Left kidney (tissue), 2 donors: ENCODE results near the gene NR3C1. TPM values are rescaled to one million over a fixed set of nuclear protein-coding genes. Genes with fewer than 3 reads are reported as not detected.

Experiments
- DNase-seq: peaks from one replicate; pipeline ENCODE4 v3.0.0-alpha.2; 2013
- polyA plus RNA-seq: library from polyadenylated mRNA; unstranded; fragments of 120-200 nt; gene quantifications from one replicate; pipeline ENCODE4 v1.2.1, GENCODE V29; 2013; ENCODE audit not compliant: insufficient read length

Gene NR3C1
- polyA plus RNA-seq, 1 donor: 35.2 TPM

GRCh38 chr5:143235423-143235822 lies 168.1 kb downstream of the NR3C1 start:
- no peak for DNase-seq

DNA sequence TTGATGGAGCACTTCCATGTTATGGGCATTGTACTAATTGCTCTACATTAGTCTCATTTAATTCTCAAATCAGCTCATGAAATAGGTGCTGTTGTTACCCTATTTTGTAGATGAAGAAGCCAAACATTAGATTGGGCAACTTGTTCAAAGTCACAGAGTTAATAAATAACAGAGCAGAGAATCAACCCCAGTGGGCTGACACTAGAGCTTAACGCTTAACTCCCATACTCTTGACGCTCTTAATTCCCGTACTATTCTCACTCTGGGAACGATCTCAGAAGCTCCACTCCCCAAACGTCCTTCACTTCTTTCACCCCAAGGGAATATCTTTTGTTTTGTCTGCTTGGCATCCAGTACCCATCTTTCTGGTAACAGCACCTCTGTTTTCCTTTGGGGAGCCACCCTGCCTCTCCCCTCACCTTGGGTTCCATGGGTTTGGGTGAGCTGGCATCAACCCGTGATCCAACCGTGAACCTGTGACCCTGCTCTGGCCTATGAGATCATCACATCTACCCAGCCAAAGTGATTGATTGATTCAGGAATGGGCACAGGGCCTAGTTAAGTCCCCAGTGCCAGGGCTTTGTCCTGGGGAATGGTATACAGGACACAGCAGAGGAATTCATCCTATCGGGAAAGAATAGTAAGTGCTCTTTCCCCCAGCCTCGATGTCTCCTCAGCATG lies 169.2 kb downstream of the NR3C1 start:
- DNase-seq: no peak

GRCh38 chr5:143233031-143233430 lies 170.5 kb downstream of the NR3C1 start:
- no peak for DNase-seq

DNA sequence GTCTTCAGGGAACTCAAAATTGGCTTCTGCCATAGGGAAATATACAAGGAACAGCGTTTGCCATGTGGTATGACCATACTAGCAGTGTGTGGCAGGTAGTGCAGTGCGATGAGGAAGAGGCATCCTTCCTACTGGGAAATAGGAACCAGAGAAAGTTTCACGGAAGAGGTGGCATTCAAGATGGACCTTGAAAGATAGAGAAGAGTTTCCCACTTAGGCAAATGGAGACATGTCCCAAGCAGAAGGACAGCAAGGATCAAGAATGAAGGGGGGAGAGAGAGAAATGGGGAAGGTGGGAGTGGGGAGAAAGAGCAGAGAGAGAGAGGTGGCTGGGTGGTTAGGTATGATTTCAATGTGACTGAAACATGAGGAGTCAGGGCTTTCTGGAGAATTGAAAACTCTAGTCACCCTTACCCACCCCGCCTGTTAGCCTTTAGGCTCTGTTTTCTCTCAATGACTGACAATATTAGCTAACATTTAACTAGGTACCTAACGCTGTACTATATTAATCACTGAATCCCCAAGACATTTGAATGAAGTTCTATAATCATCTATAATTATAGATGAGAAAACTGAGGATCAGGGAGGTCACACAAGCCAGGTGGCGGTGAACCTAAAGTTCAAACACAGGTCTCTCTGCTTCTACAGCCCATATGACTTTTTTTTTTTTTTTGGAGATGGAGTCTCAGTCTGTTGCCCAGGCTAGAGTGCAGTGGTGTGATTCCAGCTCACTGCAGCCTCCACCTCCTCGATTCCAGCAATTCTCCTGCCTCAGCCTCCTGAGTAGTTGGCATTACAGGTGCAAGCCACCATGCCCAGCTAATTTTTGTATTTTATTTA lies 171.3 kb downstream of the NR3C1 start:
- no peak for DNase-seq

- DNase-seq: no peak
These were observed 172.1 kb downstream of the NR3C1 start for GRCh38 chr5:143231416-143231815.

DNA sequence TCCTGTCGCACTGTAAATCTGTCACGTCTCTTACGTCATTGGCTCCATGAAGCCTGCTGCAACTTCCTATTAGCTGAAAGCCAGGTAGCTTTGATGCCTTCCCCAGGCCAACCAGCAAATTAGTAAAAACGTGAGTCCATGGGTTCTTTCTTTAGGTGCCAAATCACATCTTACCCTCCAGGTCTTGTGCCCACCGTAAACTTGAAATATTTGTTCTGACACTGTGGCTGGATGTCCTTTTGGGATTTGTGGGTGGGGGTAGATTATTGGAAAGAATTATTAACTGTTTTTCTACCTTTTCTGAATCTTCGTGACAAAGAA lies 172.8 kb downstream of the NR3C1 start:
- DNase-seq: no peak

GRCh38 chr5:143229896-143230675 lies 173.4 kb downstream of the NR3C1 start:
- no peak for DNase-seq

DNA sequence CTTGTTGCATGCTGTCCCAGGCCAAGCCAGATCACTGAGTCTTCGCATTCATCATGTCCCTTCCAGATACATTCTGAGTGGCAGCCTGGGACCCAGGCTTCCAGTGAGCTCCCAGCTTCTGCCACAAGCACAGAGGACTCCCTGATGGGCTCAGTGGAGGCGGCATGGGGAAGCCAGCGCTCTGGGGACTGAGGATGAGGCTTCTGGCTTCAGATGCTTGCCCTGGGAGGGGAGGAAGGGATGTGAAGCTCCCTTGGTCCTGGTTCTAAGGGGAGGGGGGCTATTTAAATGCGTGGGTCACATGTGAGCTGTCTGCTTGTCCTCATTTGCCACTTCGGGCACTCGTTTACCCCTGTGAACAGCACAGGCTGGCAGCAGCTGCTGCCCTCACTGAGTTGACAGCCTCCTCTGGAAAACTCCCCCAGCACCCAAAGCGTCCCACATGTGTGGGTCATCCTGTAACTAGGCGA lies 174.0 kb downstream of the NR3C1 start:
- DNase-seq: no peak

- DNase-seq: no peak
These were observed 174.7 kb downstream of the NR3C1 start for GRCh38 chr5:143228597-143229293.
